HK-2 (cell line): ENCODE results near the gene NUP210.

Source experiments
- DNase-seq: peaks from one replicate; pipeline ENCODE4 v3.0.0-alpha.2; 2018; ENCODE audit not compliant: unreplicated experiment

NUP210 gene

DNA sequence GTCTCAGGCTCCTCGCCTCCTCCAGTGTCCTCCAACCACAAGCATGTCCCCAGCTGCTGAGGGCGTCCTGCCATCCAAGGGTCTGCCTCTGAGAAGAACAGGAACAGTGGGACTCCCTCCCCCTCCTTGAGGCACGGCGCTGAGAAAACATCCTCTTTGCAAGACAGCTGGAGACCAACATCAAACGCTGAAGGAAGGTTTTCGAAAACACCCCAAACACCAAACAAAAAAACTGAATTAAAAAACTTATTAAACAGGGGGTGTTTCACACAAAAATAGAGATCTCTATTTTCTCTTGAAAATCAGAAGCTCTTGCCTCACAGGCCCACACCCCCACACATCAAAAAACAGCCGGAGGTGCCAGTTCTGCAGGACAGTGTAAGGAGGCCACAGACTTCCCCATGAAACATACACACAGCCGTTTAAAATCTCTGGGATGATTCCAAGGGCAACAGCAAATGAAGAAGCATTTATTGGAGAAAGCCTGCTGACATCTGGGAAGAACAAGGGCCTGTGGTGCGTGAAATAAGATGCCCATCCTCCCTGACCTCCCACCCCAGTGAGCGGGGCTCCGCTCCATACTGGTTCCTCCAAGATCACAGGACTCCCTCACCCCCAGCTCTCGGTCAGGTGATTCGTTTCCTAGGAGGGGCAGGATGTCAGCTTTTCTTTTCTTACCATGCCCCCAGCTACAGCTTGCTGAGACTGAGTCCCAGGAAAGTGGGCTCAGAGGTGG lies 71.3 kb downstream of the NUP210 start:
- no peak for DNase-seq

DNA sequence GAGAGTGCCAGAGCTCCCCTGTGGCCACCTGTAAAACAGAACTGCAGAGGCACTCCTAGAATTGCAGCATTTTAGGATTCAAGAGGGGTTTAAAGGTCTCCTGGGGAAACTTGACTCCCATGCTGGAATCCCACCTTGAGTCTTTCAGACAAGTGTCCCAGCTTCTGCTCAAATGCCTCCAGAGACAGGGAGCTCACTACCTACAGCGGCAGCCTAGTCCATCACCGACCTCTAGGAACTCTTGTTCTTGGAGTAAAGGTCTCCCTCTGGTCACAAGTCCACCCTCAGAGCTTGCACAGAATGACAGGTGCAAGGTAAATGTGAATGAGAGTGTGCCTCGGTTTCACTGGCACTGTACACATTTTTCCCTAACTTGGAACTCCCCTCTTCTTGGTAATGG lies 72.0 kb downstream of the NUP210 start:
- DNase-seq, result no peak

GRCh38 chr3:13347390-13347950 lies 72.7 kb downstream of the NUP210 start:
- no peak for DNase-seq

DNA sequence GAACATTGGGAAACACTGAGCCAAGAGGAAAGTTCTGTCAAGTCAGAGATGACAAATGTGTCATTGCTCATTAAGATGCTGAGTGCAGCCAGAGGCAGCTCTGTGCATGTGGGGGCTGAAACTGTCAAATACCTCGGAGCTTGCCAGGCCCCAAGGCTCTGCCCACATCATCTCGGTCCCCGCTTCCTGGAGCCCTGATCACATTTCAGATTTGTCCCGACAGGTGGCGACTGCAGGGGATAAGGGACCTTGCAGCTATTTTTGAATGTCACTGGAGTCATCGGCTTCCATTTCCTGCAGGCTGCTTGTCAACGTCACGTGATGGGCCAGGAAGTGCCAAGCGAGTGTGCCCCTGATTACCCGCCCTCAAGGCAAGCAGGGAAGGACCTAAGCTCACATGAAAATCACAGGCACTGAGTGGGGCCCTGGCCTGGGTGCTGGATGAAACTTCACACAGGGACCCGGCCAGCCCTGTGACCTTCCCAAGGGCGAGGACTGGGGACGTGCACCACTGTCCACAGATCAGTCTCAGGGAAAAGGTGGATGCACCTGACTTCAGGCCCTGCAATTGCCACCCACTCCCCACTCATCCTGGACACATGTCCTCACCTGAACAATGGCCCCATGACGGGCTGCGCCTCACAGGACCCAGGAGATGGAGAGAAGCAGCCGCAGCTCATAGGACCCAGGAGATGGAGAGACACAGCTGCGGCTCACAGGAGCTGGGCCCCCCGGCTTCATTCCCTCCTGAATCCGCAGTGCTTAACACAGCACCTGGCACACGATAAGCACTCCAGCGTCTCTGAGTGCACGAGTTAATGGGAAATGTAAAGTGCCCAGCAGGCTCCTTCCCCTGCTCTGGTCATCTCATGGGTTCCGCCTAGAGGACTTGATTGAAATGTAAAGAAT lies 73.4 kb downstream of the NUP210 start:
- DNase-seq, result no peak

DNA sequence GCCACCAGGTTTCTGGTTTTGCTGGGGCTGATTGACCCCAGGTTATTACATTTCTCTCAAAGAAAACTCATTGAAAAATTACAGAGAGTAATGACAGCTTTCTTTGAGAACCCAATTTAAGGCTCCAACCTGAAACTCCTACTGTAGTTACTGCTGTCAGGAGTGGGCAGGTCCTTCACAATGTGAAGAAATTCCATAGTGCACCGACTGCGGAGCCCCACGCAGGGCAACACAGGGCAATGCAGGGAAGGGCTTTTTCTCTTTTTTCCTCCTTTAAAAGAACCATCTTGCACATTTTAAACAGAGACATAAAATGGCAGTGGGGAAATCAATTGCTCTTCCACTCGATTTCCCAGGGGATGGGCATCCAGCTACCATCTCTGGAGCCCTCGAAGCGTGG lies 74.3 kb downstream of the NUP210 start:
- no peak for DNase-seq

- no peak for DNase-seq
These were observed 74.8 kb downstream of the NUP210 start for GRCh38 chr3:13345284-13345683.

DNA sequence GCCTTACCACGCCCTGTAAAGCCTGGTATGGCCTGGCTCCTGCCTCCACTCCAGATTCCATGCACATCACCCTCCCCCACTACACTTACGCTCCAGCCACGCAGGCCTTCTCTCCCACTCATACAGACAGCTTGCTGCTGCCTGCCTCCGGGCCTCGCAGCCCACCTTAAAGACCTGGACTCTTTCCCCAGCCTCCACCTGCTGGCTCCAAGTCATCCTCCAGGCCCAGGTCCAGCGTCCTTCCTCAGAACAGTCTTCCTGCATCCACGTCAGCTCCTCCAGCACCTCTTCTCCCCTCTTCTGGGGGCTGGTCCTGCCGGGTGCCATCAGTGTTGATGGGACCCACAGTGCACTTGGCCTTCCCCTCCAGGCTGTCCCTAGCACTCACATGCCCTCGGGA lies 75.5 kb downstream of the NUP210 start:
- DNase-seq, result no peak

DNA sequence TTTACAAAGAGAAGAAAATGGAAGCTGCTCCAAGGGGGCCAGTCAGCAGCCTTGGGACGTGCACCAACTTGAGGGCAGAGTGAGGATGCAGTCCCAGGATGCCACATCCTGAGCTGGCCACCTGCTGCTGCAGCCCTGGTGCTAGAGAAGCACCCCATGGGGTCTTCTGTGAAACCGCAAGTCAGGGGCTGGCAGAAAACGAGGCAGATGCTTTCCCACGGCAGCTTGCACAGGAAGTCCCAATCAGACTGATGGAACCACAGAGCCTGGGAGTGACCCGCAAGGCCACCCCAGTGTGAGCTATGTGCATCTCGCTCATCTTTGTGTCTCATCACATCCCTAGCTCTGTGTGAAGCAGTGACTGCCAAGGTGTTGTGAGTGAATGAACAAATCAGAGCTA lies 76.5 kb downstream of the NUP210 start:
- DNase-seq, result no peak

GRCh38 chr3:13341229-13341905 lies 78.8 kb downstream of the NUP210 start:
- no peak for DNase-seq

GRCh38 chr3:13339833-13340232 lies 80.3 kb downstream of the NUP210 start:
- DNase-seq, result no peak

- no peak for DNase-seq
These were observed 81.1 kb downstream of the NUP210 start for GRCh38 chr3:13338996-13339395.

DNA sequence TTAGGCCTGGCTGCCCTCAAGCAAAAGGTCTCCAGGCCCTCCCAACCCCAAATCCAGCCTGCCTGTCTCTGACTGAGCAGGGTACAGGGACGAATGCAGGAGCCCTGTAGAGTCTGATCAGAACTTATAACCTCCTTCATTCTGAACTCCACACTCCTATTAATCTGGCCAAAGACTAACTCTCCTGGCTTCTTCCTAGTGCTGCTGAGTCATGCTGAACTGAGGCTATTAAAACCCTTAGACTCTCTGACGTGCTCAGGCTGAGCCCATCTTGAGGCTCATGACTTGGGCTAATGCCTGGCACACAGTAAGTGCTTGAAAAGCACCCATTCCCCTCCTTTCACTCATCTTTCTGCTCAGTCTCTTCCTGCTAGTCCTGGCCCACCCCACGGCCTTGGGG lies 81.9 kb downstream of the NUP210 start:
- no peak for DNase-seq

- DNase-seq, result no peak
These were observed 83.5 kb downstream of the NUP210 start for GRCh38 chr3:13336592-13336991.

DNA sequence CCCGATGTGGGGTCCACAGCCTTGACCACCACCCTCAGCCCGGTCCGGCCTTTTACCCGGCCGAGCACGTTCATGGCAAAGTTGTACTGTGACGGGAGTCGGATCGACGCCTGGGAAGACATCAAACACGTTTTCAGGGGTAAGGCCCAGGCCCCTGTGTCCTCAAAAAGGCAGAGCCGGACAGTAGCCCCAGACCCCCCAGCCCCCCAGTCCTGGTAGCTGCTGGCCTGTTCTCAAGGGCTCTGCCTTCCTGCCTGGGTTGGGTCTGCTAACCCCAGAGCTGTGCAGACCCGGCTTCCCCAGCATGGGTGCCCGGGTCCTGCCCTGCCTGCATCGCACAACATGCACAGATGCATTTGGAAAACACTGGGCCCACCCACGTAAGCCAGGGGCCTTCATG lies 84.6 kb downstream of the NUP210 start:
- no peak for DNase-seq

DNA sequence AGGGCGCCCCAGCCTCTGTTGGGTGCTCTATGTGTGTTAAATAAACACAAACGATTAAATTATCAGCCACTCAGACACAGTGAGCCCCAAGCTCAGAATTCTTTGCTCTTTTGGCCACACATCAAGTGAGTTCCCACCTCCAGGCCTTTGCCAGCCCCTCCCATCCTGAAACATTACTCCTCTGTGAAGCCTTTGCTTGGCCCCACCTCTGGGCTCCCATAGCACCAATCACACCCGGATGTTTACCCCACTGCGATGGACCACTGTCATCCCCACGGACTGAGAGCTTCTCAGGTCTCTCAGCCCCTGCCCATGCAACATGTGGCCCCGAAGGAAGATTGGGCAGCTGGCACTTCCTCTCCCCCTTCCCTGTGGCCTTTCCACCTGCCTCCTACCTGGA lies 85.1 kb downstream of the NUP210 start:
- no peak for DNase-seq

DNA sequence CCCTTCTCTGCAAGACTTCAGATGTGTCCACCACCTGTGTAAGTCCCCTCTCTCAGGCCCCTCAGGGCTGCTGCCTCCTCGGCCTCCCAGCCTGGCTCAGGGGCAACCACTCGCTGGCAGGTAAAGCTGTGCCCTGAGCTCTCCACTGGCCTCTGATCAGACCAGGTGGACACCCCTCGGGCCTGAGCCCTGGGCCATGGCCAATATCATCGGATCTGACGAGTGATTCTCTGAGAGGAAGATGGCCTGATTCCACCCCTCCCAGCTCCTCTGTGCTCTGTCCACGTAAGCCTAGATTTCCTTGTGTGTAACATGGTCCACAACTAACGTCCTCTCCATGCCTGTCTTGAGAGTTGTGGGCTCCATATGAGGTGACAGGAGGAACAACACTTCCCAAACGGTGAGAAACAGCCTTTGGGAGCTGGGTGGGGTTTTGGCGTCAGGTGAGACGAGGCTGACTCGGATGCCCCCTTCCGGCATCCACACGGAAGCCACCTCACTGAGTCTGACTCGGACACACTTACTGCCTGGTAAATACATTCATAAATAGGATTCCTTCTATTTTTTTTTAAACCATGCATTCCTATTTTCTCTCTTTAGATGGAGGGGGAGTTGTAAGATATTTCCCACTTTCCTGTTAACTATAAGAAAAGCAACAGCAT lies 86.8 kb downstream of the NUP210 start:
- no peak for DNase-seq

- DNase-seq, result no peak
These were observed 87.4 kb downstream of the NUP210 start for GRCh38 chr3:13332740-13333139.

DNA sequence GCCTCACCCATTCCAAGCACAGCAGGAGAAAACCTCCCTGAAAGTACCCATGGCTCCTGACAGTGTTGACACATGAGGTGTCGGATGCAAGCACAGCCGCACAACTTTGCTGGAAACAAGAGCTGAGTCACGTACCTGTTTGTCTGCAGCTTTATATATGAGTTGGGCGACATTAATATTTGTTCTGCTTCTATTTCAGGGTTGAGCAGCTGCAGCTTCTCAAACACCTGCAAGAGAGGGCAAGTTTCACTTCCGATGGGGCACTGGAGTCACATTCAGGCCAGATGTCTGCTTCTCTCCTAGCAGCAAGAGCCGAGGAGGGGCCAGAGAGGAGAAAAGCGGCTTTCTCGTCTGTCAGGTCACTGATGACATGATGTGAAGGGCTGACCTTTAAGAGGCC lies 88.0 kb downstream of the NUP210 start:
- no peak for DNase-seq

DNA sequence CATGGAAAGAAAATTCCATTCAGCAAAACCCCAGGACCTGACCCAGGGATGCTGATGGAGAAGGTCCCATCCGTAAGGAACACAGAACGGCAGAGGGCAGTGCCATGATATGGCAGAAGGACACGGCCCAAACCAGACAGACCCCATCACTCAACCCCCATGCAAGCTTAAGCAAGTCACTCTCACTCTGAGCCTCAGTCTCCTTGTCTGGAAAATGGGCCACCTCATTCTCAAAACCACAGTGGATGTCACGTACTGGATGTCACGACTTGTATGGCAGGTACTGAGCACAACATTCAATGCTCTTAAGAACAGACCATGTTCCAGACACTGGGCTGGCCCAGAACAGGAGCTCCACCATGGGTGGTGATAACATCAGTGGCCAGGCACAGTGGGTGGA lies 90.4 kb downstream of the NUP210 start:
- DNase-seq, result no peak

- no peak for DNase-seq
These were observed 94.2 kb downstream of the NUP210 start for GRCh38 chr3:13325892-13326443.

- DNase-seq, result no peak
These were observed 95.2 kb downstream of the NUP210 start for GRCh38 chr3:13324835-13325501.
